SK-N-SH (cell line): Measurements from ENCODE around the gene CBFB. TPM values are rescaled to one million over a fixed set of nuclear protein-coding genes. Genes with fewer than 3 reads are reported as not detected.

ENCODE experiments used
- CTCF ChIA-PET: fragments of 300-600, 350-600 bp; formaldehyde crosslinking; extraction: SDS; loops from one replicate; lab custom pipeline; 2021; lab: Yijun Ruan, JAX
- POLR2A ChIA-PET: fragments of 350-600 bp; sonication (Branson Sonifier 250); formaldehyde crosslinking; extraction: SDS; loops from one replicate; lab custom pipeline; 2020; ENCODE audit warnings: antibody characterized with exemption, inconsistent platforms; lab: Yijun Ruan, JAX
- DNase-seq: peaks from one replicate; pipeline ENCODE4 v3.0.0; 2012
- H2AFZ ChIP-seq: fragments of 200-600 bp; sonication (generic); 2 replicates; pipeline ENCODE4 v1.8.1; 2016; ENCODE audit warnings: antibody characterized with exemption, mild to moderate bottlenecking, low read depth
- H3F3A ChIP-seq: fragments of 200-600 bp; sonication (generic); replicated peaks from 2 replicates; pipeline ENCODE3; 2016; ENCODE audit warnings: antibody characterized with exemption, mild to moderate bottlenecking; ENCODE audit not compliant: insufficient read depth
- H3K27ac ChIP-seq, 2 experiments: fragments of 200-500 bp in 1 of 2; fragments of 200-600 bp in 1 of 2; sonication (Bioruptor generic) in 1 of 2; sonication (generic), shearing (Covaris generic) in 1 of 2; 2 replicates each; pipeline versions ENCODE4 v1.5.1 to v1.6.1; 2014 to 2016; ENCODE audit warnings: low read depth in 2 of 2, inconsistent platforms in 1 of 2, low read length in 1 of 2, mild to moderate bottlenecking in 1 of 2, mixed read lengths in 1 of 2
- H3K27me3 ChIP-seq: fragments of 200-600 bp; sonication (generic), shearing (Covaris generic); 2 replicates; pipeline ENCODE4 v1.6.1; 2016; ENCODE audit warnings: mixed run types; ENCODE audit not compliant: insufficient read depth
- H3K36me3 ChIP-seq, 2 experiments: fragments of 200-500 bp in 1 of 2; fragments of 200-600 bp in 1 of 2; sonication (Bioruptor generic) in 1 of 2; sonication (generic) in 1 of 2; replicated peaks in 1 of 2; 2 replicates each; pipeline versions ENCODE3 to v1.5.1; 2014 to 2016; ENCODE audit warnings: low read length in 1 of 2, mild to moderate bottlenecking in 1 of 2; ENCODE audit not compliant: insufficient read depth in 2 of 2, control insufficient read depth in 1 of 2
- H3K4me1 ChIP-seq, 2 experiments: fragments of 200-500 bp in 1 of 2; fragments of 200-600 bp in 1 of 2; sonication (Bioruptor generic) in 1 of 2; sonication (generic), shearing (Covaris generic) in 1 of 2; 2 replicates each; pipeline versions ENCODE4 v1.5.1 to v1.6.1; 2014 to 2016; ENCODE audit warnings: low read depth in 1 of 2, low read length in 1 of 2, mixed run types in 1 of 2; ENCODE audit not compliant: insufficient read depth in 2 of 2, control insufficient read depth in 1 of 2
- H3K4me2 ChIP-seq: fragments of 200-600 bp; sonication (generic), shearing (Covaris generic); 2 replicates; pipeline ENCODE4 v1.6.1; 2017; ENCODE audit warnings: mixed run types
- H3K4me3 ChIP-seq, 2 experiments: fragments of 200-500 bp in 1 of 2; fragments of 200-600 bp in 1 of 2; sonication (Bioruptor generic) in 1 of 2; sonication (generic), shearing (Covaris generic) in 1 of 2; 2 replicates each; pipeline versions ENCODE4 v1.5.1 to v1.8.1; 2014 to 2016; ENCODE audit warnings: low read depth in 2 of 2, inconsistent platforms in 1 of 2, low read length in 1 of 2, mild to moderate bottlenecking in 1 of 2, mixed read lengths in 1 of 2, moderate library complexity in 1 of 2
- H3K79me2 ChIP-seq: fragments of 200-600 bp; sonication (generic); 2 replicates; pipeline ENCODE4 v1.8.1; 2017; ENCODE audit warnings: mild to moderate bottlenecking; ENCODE audit not compliant: insufficient read depth
- H3K9ac ChIP-seq: fragments of 200-600 bp; sonication (generic); 2 replicates; pipeline ENCODE4 v1.6.1; 2017; ENCODE audit warnings: mixed run types
- H3K9me2 ChIP-seq: fragments of 200-600 bp; sonication (generic); 2 replicates; pipeline ENCODE4 v1.6.1; 2017; ENCODE audit warnings: mixed run types
- H3K9me3 ChIP-seq: fragments of 200-600 bp; sonication (generic); 2 replicates; pipeline ENCODE4 v1.6.1; 2017; ENCODE audit warnings: mixed run types, mild to moderate bottlenecking, moderate library complexity
- H4K20me1 ChIP-seq: fragments of 200-600 bp; sonication (generic); 2 replicates; pipeline ENCODE4 v1.6.1; 2017; ENCODE audit warnings: mild to moderate bottlenecking, mixed run types; ENCODE audit not compliant: insufficient read depth
- ELF1 ChIP-seq: IDR thresholded peaks from 2 replicates; pipeline ENCODE4 v1.4.0; 2012
- FOSL2 ChIP-seq: IDR thresholded peaks from 2 replicates; pipeline ENCODE4 v1.4.0; 2012; ENCODE audit warnings: low read depth, mild to moderate bottlenecking, moderate library complexity, borderline replicate concordance
- GABPA ChIP-seq: IDR thresholded peaks from 2 replicates; pipeline ENCODE4 v1.4.0; 2012; ENCODE audit warnings: low read depth, mild to moderate bottlenecking
- JUND ChIP-seq: IDR thresholded peaks from 2 replicates; pipeline ENCODE4 v1.4.0; 2012
- NFIC ChIP-seq: IDR thresholded peaks from 2 replicates; pipeline ENCODE4 v1.4.0; 2012; ENCODE audit warnings: borderline replicate concordance
- POLR2AphosphoS5 ChIP-seq: IDR thresholded peaks from 2 replicates; pipeline ENCODE4 v1.6.1; 2012; ENCODE audit warnings: low read depth, low read length
- RAD21 ChIP-seq: IDR thresholded peaks from 2 replicates; pipeline ENCODE4 v1.6.1; 2012; ENCODE audit warnings: mild to moderate bottlenecking, low read length
- RCOR1 ChIP-seq: fragments of 150-350 bp; IDR thresholded peaks from 2 replicates; pipeline ENCODE4 v1.6.1; 2017; ENCODE audit warnings: antibody characterized with exemption, low read length
- RFX5 ChIP-seq: IDR thresholded peaks from 2 replicates; pipeline ENCODE4 v1.6.1; 2012; ENCODE audit warnings: mild to moderate bottlenecking, improper control_type of control experiment, low read length
- SIN3A ChIP-seq: IDR thresholded peaks from 2 replicates; pipeline ENCODE4 v1.6.1; 2012; ENCODE audit warnings: low read depth, mild to moderate bottlenecking, low read length, moderate library complexity, borderline replicate concordance
- TAF1 ChIP-seq: IDR thresholded peaks from 2 replicates; pipeline ENCODE4 v1.6.1; 2012; ENCODE audit warnings: low read depth, mild to moderate bottlenecking, low read length, moderate library complexity, borderline replicate concordance
- TCF12 ChIP-seq: IDR thresholded peaks from 2 replicates; pipeline ENCODE4 v1.4.0; 2012
- YY1 ChIP-seq: IDR thresholded peaks from 2 replicates; pipeline ENCODE4 v1.4.0; 2012; ENCODE audit warnings: low read depth, mild to moderate bottlenecking
- polyA plus RNA-seq, 3 experiments: library from polyadenylated mRNA; depleted of rRNA; stranded (reverse); fragments of >200 nt; gene quantifications; 2 replicates each; pipeline ENCODE4 v1.2.3, GENCODE V29; 2012
- TF ChIP-seq, protein P1 (sequence below): fragments of 150-350 bp; IDR thresholded peaks from 2 replicates; pipeline ENCODE4 v1.6.1; 2017; ENCODE audit warnings: antibody characterized with exemption, low read length, low read depth, borderline replicate concordance
- TF ChIP-seq, protein P2 (sequence below): fragments of 200-600 bp; sonication (generic); IDR thresholded peaks from 2 replicates; pipeline ENCODE4 v1.6.1; 2017; ENCODE audit warnings: antibody characterized with exemption, mild to moderate bottlenecking, moderate library complexity
- TF ChIP-seq, protein P3 (sequence below): IDR thresholded peaks from 2 replicates; pipeline ENCODE4 v1.4.0; 2012; ENCODE audit warnings: low read depth
- TF ChIP-seq, protein P4 (sequence below): IDR thresholded peaks from 2 replicates; pipeline ENCODE4 v1.6.1; 2012; ENCODE audit warnings: mild to moderate bottlenecking, low read depth, low read length, moderate library complexity
- TF ChIP-seq, protein P5 (sequence below): IDR thresholded peaks from 2 replicates; pipeline ENCODE4; 2012

The CBFB gene
- polyA plus RNA-seq, 1 of the 3 experiments (the other 2 are of a cell fraction): 40.1 TPM

DNA sequence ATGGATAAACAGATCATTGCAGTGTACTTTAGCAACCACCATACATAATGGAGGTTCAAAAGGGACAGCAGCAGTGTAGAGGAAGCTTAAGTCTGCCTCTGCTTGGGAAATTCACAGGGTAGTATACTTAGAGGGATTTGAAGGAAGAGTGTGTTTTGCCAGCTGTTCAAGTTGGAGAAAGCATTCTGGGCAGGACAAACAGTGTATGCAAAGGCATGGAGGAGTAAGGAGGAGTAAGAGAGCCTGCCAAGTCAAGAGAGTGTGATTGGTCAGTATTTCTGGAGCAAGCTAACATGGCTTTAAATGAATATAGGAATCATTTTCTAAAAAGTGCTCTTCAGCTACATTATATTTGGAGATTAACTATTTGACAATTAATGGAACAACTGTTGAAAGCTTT lies 57.9 kb downstream of the CBFB start:
- DNase-seq: no peak
- H4K20me1 ChIP-seq: no peaks in the 10 kb centered on the region
- H3K4me1 ChIP-seq: peaks cover 19 to 28% of the 10 kb centered on the region in 2 experiments
- H3K9me3 ChIP-seq: no peaks in the 10 kb centered on the region
- no peak overlapping the region for H2AFZ ChIP-seq
- no peaks in the 10 kb centered on the region for H3K27me3 ChIP-seq
- H3K79me2 ChIP-seq: peaks cover 86% of the 10 kb centered on the region
- peaks cover 0 to 44% of the 10 kb centered on the region in 2 experiments for H3K36me3 ChIP-seq
- peaks cover 39% of the 10 kb centered on the region for H3F3A ChIP-seq
- TF ChIP-seq, protein P1, sequence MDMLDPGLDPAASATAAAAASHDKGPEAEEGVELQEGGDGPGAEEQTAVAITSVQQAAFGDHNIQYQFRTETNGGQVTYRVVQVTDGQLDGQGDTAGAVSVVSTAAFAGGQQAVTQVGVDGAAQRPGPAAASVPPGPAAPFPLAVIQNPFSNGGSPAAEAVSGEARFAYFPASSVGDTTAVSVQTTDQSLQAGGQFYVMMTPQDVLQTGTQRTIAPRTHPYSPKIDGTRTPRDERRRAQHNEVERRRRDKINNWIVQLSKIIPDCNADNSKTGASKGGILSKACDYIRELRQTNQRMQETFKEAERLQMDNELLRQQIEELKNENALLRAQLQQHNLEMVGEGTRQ: no peak
- TF ChIP-seq POLR2AphosphoS5 (no peak), GABPA (no peak), YY1 (no peak), RFX5 (no peak), TAF1 (no peak), TCF12 (no peak), ELF1 (no peak), RAD21 (no peak), FOSL2 (no peak), JUND (no peak), SIN3A (no peak), RCOR1 (no peak), NFIC (no peak)
- TF ChIP-seq, protein P2, sequence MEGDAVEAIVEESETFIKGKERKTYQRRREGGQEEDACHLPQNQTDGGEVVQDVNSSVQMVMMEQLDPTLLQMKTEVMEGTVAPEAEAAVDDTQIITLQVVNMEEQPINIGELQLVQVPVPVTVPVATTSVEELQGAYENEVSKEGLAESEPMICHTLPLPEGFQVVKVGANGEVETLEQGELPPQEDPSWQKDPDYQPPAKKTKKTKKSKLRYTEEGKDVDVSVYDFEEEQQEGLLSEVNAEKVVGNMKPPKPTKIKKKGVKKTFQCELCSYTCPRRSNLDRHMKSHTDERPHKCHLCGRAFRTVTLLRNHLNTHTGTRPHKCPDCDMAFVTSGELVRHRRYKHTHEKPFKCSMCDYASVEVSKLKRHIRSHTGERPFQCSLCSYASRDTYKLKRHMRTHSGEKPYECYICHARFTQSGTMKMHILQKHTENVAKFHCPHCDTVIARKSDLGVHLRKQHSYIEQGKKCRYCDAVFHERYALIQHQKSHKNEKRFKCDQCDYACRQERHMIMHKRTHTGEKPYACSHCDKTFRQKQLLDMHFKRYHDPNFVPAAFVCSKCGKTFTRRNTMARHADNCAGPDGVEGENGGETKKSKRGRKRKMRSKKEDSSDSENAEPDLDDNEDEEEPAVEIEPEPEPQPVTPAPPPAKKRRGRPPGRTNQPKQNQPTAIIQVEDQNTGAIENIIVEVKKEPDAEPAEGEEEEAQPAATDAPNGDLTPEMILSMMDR: no peak
- TF ChIP-seq, protein P3, sequence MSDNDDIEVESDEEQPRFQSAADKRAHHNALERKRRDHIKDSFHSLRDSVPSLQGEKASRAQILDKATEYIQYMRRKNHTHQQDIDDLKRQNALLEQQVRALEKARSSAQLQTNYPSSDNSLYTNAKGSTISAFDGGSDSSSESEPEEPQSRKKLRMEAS: no peak
- TF ChIP-seq, protein P4, sequence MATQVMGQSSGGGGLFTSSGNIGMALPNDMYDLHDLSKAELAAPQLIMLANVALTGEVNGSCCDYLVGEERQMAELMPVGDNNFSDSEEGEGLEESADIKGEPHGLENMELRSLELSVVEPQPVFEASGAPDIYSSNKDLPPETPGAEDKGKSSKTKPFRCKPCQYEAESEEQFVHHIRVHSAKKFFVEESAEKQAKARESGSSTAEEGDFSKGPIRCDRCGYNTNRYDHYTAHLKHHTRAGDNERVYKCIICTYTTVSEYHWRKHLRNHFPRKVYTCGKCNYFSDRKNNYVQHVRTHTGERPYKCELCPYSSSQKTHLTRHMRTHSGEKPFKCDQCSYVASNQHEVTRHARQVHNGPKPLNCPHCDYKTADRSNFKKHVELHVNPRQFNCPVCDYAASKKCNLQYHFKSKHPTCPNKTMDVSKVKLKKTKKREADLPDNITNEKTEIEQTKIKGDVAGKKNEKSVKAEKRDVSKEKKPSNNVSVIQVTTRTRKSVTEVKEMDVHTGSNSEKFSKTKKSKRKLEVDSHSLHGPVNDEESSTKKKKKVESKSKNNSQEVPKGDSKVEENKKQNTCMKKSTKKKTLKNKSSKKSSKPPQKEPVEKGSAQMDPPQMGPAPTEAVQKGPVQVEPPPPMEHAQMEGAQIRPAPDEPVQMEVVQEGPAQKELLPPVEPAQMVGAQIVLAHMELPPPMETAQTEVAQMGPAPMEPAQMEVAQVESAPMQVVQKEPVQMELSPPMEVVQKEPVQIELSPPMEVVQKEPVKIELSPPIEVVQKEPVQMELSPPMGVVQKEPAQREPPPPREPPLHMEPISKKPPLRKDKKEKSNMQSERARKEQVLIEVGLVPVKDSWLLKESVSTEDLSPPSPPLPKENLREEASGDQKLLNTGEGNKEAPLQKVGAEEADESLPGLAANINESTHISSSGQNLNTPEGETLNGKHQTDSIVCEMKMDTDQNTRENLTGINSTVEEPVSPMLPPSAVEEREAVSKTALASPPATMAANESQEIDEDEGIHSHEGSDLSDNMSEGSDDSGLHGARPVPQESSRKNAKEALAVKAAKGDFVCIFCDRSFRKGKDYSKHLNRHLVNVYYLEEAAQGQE: no peak
- TF ChIP-seq, protein P5, sequence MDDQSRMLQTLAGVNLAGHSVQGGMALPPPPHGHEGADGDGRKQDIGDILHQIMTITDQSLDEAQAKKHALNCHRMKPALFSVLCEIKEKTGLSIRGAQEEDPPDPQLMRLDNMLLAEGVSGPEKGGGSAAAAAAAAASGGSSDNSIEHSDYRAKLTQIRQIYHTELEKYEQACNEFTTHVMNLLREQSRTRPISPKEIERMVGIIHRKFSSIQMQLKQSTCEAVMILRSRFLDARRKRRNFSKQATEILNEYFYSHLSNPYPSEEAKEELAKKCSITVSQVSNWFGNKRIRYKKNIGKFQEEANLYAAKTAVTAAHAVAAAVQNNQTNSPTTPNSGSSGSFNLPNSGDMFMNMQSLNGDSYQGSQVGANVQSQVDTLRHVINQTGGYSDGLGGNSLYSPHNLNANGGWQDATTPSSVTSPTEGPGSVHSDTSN: no peak
- ChIA-PET CTCF (interaction anchor here (1.2 to 2.5 kb wide), 8 partner anchors 10 to 75 kb away, joined by 3 to 14 read pairs (median 5); no protein-coding TSS in a partner anchor), POLR2A (no interaction called here)
- H3K27ac ChIP-seq: peak overlapping the region in 1 of 2 experiments; percentile 48; a peak in 2 of 4 replicates
- no peak overlapping the region for H3K9ac ChIP-seq
- H3K9me2 ChIP-seq: no peaks in the 10 kb centered on the region
- no peak overlapping the region for H3K4me2 ChIP-seq
- H3K4me3 ChIP-seq: no peak overlapping the region
